Muscle layer of duodenum (tissue), 2 donors: ENCODE data around the gene LRIG1.

ENCODE experiments used
- H3K27ac ChIP-seq: one replicate; pipeline ENCODE4 v1.7.0; 2013; ENCODE audit warnings: mild to moderate bottlenecking, low read length
- H3K27me3 ChIP-seq: one replicate; pipeline ENCODE4 v1.7.0; 2013; ENCODE audit warnings: low read depth, mild to moderate bottlenecking, control low read depth, low read length
- H3K36me3 ChIP-seq, 2 donors: one replicate each; pipeline ENCODE4 v1.7.0; 2013; ENCODE audit warnings: low read length in 2 of 2, control low read depth in 1 of 2, mild to moderate bottlenecking in 1 of 2; ENCODE audit not compliant: insufficient read depth in 2 of 2, control insufficient read depth in 1 of 2
- H3K4me1 ChIP-seq, 2 donors: one replicate each; pipeline ENCODE4 v1.7.0; 2013; ENCODE audit warnings: low read length in 2 of 2, mild to moderate bottlenecking in 2 of 2, control low read depth in 1 of 2, moderate library complexity in 1 of 2; ENCODE audit not compliant: insufficient read depth in 2 of 2, control insufficient read depth in 1 of 2
- H3K4me3 ChIP-seq, 2 donors: one replicate each; pipeline ENCODE4 v1.7.0; 2013; ENCODE audit warnings: low read length in 2 of 2, low read depth in 1 of 2, mild to moderate bottlenecking in 1 of 2
- H3K9me3 ChIP-seq, 2 donors: one replicate each; pipeline ENCODE4 v1.7.0; 2013; ENCODE audit warnings: low read length in 2 of 2, control low read depth in 1 of 2, mild to moderate bottlenecking in 1 of 2; ENCODE audit not compliant: control insufficient read depth in 1 of 2
- donor health status: healthy.

The LRIG1 gene

GRCh38 chr3:66405701-66406091, 95.1 kb downstream of the LRIG1 start:
- Histone ChIP-seq H3K4me1 (peaks cover 25 to 61% of the 10 kb centered on the region in 2 donors), H3K27me3 (no peaks in the 10 kb centered on the region), H3K9me3 (no peaks in the 10 kb centered on the region), H3K4me3 (no peak overlapping the region), H3K36me3 (peaks cover 35 to 52% of the 10 kb centered on the region in 2 donors), H3K27ac (no peak overlapping the region)

DNA sequence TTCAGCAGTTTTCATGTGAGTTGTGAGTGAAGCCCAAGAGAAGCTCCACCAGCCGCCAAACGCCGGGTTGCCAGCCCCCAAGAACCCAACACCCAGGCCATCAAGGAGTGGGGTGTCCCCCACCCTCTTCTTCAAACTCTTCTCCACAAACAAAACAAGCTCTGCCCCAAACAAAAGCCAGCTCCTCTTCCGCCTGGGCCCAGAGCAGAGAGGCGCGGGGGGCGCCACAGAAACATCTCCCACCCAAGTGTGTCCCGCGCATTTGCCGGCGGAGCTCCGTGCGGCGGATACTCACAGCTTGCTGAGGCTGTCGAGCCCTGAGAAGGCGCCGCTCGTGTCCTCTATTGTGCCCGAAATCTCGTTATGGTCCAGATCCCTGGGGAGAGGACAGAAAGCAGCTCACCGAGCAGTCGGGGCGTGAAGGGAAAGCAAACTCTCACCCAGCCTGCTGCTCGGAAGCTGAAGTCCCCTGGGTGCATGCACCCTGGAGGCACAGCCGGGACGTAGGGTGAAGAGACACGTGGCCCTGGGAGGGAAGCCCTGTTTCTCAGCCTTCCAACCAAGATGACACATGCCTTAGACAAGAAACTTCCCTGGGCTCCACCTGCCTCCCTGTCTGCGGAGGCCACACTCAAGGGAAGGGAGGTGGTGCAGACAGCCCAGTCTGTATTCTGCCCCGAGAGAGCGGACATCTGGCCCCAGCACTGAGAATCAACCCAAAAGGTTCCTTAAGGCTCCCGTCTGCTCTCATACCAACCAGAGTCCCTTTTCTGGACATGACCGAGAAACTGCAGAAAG, 95.7 kb downstream of the LRIG1 start:
- Histone ChIP-seq H3K4me1 (peaks cover 25 to 61% of the 10 kb centered on the region in 2 donors), H3K9me3 (no peaks in the 10 kb centered on the region), H3K27ac (no peak overlapping the region), H3K36me3 (peaks cover 35 to 46% of the 10 kb centered on the region in 2 donors), H3K27me3 (no peaks in the 10 kb centered on the region), H3K4me3 (no peak overlapping the region)

GRCh38 chr3:66404197-66404596, 96.6 kb downstream of the LRIG1 start:
- peaks cover 27 to 39% of the 10 kb centered on the region in 2 donors for H3K36me3 ChIP-seq
- H3K27ac ChIP-seq, result no peak overlapping the region
- no peaks in the 10 kb centered on the region for H3K9me3 ChIP-seq
- H3K4me3 ChIP-seq, result no peak overlapping the region
- no peaks in the 10 kb centered on the region for H3K27me3 ChIP-seq
- peaks cover 23 to 59% of the 10 kb centered on the region in 2 donors for H3K4me1 ChIP-seq

GRCh38 chr3:66403323-66403990, 97.4 kb downstream of the LRIG1 start:
- peaks cover 19 to 53% of the 10 kb centered on the region in 2 donors for H3K4me1 ChIP-seq
- no peaks in the 10 kb centered on the region for H3K9me3 ChIP-seq
- no peak overlapping the region for H3K27ac ChIP-seq
- no peaks in the 10 kb centered on the region for H3K27me3 ChIP-seq
- peaks cover 30 to 39% of the 10 kb centered on the region in 2 donors for H3K36me3 ChIP-seq
- H3K4me3 ChIP-seq, result no peak overlapping the region

GRCh38 chr3:66402596-66403290, 98.1 kb downstream of the LRIG1 start:
- no peak overlapping the region for H3K27ac ChIP-seq
- no peaks in the 10 kb centered on the region for H3K9me3 ChIP-seq
- H3K4me1 ChIP-seq, result peaks cover 14 to 51% of the 10 kb centered on the region in 2 donors
- H3K4me3 ChIP-seq, result no peak overlapping the region
- H3K27me3 ChIP-seq, result no peaks in the 10 kb centered on the region
- peaks cover 34 to 45% of the 10 kb centered on the region in 2 donors for H3K36me3 ChIP-seq

- peaks cover 9 to 42% of the 10 kb centered on the region in 2 donors for H3K4me1 ChIP-seq
Measured at GRCh38 chr3:66401675-66402491, 98.9 kb downstream of the LRIG1 start.

DNA sequence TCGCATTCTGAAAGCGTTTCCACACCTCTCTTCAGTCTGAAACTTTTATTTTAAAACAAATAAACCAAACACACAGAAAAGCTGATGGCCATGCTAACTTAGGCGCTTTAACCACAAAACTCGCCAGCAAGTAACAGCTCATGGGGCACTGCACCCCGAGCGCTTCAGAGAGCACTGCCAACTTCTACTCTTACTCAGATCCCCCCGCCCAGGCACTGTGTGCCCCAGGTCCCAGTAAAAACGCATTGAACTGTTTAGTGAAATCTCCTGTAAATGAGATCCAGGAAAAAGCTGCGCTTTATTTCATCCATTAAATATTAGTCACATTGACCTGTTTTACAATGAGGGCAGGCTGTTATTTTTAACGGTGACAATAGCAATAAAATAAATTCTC, 99.7 kb downstream of the LRIG1 start:
- peaks cover 39 to 41% of the 10 kb centered on the region in 2 donors for H3K36me3 ChIP-seq
- H3K27me3 ChIP-seq, result no peaks in the 10 kb centered on the region
- H3K4me3 ChIP-seq, result no peak overlapping the region
- H3K4me1 ChIP-seq, result peaks cover 5 to 35% of the 10 kb centered on the region in 2 donors
- no peaks in the 10 kb centered on the region for H3K9me3 ChIP-seq
- H3K27ac ChIP-seq, result no peak overlapping the region

More at GRCh38 chr3:66401675-66402491, 98.9 kb downstream of the LRIG1 start:
- Histone ChIP-seq H3K9me3 (no peaks in the 10 kb centered on the region), H3K4me3 (no peak overlapping the region), H3K27me3 (no peaks in the 10 kb centered on the region), H3K27ac (no peak overlapping the region), H3K36me3 (peaks cover 37 to 42% of the 10 kb centered on the region in 2 donors)

GRCh38 chr3:66400411-66401156, 100.2 kb downstream of the LRIG1 start:
- H3K36me3 ChIP-seq, result peaks cover 40 to 44% of the 10 kb centered on the region in 2 donors
- no peak overlapping the region for H3K27ac ChIP-seq
- no peak overlapping the region for H3K4me3 ChIP-seq
- H3K9me3 ChIP-seq, result no peaks in the 10 kb centered on the region
- peaks cover 5 to 29% of the 10 kb centered on the region in 2 donors for H3K4me1 ChIP-seq
- H3K27me3 ChIP-seq, result no peaks in the 10 kb centered on the region

DNA sequence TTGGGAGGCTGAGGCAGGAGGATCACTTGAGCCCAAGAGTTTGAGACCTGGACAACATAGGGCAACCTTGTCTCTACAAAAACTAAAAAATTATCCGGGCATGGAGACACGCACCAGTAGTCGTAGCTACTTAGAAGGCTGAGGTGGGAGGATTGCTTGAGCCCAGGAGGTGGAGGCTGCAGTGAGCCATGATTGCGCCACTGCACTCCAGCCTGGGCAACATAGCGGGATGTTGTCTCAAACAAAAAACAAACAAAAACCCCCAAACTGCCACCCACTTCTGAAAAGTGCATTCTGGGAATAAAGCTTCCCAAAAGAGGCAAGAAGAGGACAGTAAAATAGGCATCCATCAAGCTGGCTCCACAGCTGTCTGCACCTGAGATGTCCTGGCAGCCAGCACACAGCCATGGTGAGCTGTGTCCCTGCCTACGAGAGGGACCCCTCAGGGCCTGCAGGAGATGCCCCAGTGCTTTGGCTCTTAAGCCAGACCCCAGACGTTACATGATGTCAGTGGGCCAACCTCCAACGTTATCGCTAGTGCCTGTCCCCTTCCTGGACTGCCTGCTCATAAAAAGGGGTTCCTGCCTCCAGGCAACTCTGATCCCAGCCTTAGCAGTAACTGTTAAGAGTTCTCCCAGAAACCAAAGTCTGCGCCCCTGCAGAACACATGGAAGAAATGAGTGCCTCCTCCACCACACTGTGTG, 101.1 kb downstream of the LRIG1 start:
- peaks cover 5 to 25% of the 10 kb centered on the region in 2 donors for H3K4me1 ChIP-seq
- no peaks in the 10 kb centered on the region for H3K27me3 ChIP-seq
- H3K27ac ChIP-seq, result no peak overlapping the region
- peaks cover 37 to 40% of the 10 kb centered on the region in 2 donors for H3K36me3 ChIP-seq
- no peaks in the 10 kb centered on the region for H3K9me3 ChIP-seq
- H3K4me3 ChIP-seq, result no peak overlapping the region
